ENCODE data around the gene PRR14.

DNA sequence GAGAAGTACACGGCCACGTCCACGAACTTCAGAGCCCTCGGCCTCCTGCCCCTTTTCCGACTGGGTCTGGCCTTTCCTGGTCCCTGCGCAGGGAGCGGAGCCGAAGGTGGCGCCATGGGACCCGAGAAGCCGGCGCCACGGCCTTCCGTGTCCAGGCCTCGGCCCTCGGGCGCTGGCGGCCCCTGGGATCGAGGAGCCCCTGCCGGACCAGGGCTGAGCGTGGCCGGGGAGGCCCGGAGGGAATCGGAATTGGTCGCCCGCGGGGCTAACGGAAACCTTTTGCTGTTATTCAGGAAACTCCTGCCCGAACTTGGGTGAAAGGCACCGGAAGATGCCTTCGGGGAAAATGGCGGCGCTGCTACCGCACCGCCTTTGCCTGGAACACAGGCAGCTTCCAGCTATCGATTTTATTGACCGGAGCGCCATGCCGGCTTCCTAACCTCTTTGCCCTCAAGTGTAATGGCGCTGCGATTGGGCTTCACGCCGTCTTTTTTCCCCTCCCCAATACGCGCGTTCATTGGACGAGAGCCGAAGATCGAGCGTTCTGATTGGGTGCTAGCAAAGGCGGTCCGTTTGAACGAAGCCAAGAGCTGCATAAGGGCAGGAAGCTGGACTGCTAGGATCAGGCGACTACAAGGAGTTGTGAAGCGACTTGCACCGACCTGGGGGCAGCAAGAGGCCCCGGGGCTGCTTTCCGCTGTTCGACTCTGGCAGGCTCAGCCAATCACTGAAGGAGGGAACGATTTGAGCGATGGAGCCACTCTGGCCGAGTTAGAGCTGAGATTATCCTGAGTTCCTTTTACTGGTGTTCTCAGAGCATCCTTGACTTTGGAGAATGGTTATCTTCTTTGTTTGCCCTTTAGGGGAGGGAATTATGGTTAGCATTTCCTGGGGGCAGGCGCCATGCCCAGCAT, 40.6 kb upstream of the PRR14 start, which contains the start of gene ZNF689:
- TF ChIP-seq, protein P1, sequence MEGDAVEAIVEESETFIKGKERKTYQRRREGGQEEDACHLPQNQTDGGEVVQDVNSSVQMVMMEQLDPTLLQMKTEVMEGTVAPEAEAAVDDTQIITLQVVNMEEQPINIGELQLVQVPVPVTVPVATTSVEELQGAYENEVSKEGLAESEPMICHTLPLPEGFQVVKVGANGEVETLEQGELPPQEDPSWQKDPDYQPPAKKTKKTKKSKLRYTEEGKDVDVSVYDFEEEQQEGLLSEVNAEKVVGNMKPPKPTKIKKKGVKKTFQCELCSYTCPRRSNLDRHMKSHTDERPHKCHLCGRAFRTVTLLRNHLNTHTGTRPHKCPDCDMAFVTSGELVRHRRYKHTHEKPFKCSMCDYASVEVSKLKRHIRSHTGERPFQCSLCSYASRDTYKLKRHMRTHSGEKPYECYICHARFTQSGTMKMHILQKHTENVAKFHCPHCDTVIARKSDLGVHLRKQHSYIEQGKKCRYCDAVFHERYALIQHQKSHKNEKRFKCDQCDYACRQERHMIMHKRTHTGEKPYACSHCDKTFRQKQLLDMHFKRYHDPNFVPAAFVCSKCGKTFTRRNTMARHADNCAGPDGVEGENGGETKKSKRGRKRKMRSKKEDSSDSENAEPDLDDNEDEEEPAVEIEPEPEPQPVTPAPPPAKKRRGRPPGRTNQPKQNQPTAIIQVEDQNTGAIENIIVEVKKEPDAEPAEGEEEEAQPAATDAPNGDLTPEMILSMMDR (conservative IDR thresholded peaks at IDR 0.05; ENCODE audit: low read length), result no peak
- TF ChIP-seq EZH2phosphoT487 (IDR thresholded peaks at IDR 0.05; ENCODE audit: borderline replicate concordance), result no peak

All from Loucy (cell line).